ENCODE results near the gene ICA1L. TPM values are rescaled to one million over a fixed set of nuclear protein-coding genes. Genes with fewer than 3 reads are reported as not detected.

The ICA1L gene
- polyA plus RNA-seq, 1 of the 3 experiments (the other 2 are of a cell fraction), result 3.7 TPM

DNA sequence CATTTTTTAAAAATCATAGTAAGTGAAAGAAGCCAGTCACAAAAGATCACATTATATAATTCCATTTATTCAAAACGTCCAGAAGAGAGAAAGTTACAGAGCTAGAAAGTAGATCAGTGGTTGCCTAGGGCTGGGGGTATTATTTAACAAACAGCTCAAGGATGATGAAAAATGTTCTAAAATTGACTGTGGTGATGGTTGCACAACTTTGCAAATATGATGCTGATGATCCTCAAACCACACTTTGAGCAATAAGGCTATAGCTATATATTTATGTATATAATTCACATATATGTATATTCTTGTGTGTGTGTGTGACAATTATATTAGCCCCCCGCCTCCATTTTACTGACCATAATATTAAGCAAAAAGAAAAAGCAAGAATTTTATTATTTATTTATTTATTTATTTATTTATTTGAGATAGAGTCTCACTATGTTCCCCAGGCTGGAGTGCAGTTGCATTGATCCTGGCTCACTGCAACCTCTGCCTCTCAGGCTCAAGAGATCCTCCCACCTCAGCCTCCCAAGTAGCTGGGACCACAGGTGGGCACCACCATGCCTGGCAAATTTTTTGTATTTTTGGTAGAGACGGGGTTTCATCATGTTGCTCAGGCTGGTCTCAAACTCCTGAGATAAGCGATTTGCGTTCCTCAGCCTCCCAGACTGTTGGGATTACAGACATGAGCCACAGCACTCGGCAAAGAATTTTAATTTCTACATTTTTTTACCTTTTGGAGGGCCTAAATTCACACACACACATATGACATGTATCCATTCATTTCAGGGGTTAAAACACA lies 38.0 kb upstream of the ICA1L start:
- no peak overlapping the region for H3K27ac ChIP-seq (ENCODE audit: low read depth in 2 of 2, low read length in 1 of 2)
- H3K79me2 ChIP-seq (ENCODE audit: insufficient read depth), result peaks cover 72% of the 10 kb centered on the region
- H2AFZ ChIP-seq (ENCODE audit: low read depth), result no peak overlapping the region
- H3K27me3 ChIP-seq (ENCODE audit: insufficient read depth), result no peaks in the 10 kb centered on the region
- no peaks in the 10 kb centered on the region for H3K9me2 ChIP-seq
- 0 out of 4 replicates have a peak overlapping the region, but pooled peaks of 1 of the 2 experiments have one; percentile 22 for H3K4me3 ChIP-seq (ENCODE audit: low read depth in 2 of 2, low read length in 1 of 2)
- no peak for TF ChIP-seq CHD2 (IDR thresholded peaks at IDR 0.05; ENCODE audit: low read length, partially characterized antibody)
- no peak for TF ChIP-seq ELF1 (IDR thresholded peaks at IDR 0.05)
- TF ChIP-seq NFIC (IDR thresholded peaks at IDR 0.05; ENCODE audit: borderline replicate concordance), result no peak
- TF ChIP-seq TCF12 (IDR thresholded peaks at IDR 0.05), result no peak
- TF ChIP-seq RFX5 (IDR thresholded peaks at IDR 0.05; ENCODE audit: low read length), result no peak
- TF ChIP-seq GATA2 (CRISPR knock-in tag; IDR thresholded peaks at IDR 0.05), result no peak
- no peak for TF ChIP-seq SIN3A (IDR thresholded peaks at IDR 0.05; ENCODE audit: borderline replicate concordance, low read depth, low read length)
- TF ChIP-seq EZH2phosphoT487 (IDR thresholded peaks at IDR 0.05; ENCODE audit: borderline replicate concordance, low read depth), result no peak
- TF ChIP-seq, protein P1, sequence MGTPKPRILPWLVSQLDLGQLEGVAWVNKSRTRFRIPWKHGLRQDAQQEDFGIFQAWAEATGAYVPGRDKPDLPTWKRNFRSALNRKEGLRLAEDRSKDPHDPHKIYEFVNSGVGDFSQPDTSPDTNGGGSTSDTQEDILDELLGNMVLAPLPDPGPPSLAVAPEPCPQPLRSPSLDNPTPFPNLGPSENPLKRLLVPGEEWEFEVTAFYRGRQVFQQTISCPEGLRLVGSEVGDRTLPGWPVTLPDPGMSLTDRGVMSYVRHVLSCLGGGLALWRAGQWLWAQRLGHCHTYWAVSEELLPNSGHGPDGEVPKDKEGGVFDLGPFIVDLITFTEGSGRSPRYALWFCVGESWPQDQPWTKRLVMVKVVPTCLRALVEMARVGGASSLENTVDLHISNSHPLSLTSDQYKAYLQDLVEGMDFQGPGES (IDR thresholded peaks at IDR 0.05; ENCODE audit: low read depth, low read length), result no peak
- no peak for TF ChIP-seq TAF1 (IDR thresholded peaks at IDR 0.05; ENCODE audit: borderline replicate concordance, low read depth, low read length)
- no peak for TF ChIP-seq FOXJ3 (CRISPR knock-in tag; IDR thresholded peaks at IDR 0.05)
- TF ChIP-seq, protein P2, sequence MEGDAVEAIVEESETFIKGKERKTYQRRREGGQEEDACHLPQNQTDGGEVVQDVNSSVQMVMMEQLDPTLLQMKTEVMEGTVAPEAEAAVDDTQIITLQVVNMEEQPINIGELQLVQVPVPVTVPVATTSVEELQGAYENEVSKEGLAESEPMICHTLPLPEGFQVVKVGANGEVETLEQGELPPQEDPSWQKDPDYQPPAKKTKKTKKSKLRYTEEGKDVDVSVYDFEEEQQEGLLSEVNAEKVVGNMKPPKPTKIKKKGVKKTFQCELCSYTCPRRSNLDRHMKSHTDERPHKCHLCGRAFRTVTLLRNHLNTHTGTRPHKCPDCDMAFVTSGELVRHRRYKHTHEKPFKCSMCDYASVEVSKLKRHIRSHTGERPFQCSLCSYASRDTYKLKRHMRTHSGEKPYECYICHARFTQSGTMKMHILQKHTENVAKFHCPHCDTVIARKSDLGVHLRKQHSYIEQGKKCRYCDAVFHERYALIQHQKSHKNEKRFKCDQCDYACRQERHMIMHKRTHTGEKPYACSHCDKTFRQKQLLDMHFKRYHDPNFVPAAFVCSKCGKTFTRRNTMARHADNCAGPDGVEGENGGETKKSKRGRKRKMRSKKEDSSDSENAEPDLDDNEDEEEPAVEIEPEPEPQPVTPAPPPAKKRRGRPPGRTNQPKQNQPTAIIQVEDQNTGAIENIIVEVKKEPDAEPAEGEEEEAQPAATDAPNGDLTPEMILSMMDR (IDR thresholded peaks at IDR 0.05), result no peak
- no peak for TF ChIP-seq ZBTB33 (IDR thresholded peaks at IDR 0.05; ENCODE audit: borderline replicate concordance, low read depth)
- TF ChIP-seq, protein P3, sequence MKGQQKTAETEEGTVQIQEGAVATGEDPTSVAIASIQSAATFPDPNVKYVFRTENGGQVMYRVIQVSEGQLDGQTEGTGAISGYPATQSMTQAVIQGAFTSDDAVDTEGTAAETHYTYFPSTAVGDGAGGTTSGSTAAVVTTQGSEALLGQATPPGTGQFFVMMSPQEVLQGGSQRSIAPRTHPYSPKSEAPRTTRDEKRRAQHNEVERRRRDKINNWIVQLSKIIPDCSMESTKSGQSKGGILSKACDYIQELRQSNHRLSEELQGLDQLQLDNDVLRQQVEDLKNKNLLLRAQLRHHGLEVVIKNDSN (IDR thresholded peaks at IDR 0.05; ENCODE audit: borderline replicate concordance, low read depth), result no peak
- no peak for TF ChIP-seq RXRA (IDR thresholded peaks at IDR 0.05; ENCODE audit: borderline replicate concordance, low read depth)
- TF ChIP-seq RAD21 (IDR thresholded peaks at IDR 0.05; ENCODE audit: low read length), result no peak
- TF ChIP-seq MXI1 (IDR thresholded peaks at IDR 0.05; ENCODE audit: low read depth, low read length), result no peak
- no peak for TF ChIP-seq FOSL2 (IDR thresholded peaks at IDR 0.05; ENCODE audit: borderline replicate concordance, low read depth)
- no peak for TF ChIP-seq REST (IDR thresholded peaks at IDR 0.05; ENCODE audit: low read depth, low read length)
- WGBS (ENCODE audit: low lambda C conversion rate), result 96% methylated on average over 6 of the region's 6 CpGs
- H4K20me1 ChIP-seq (ENCODE audit: insufficient read depth), result no peaks in the 10 kb centered on the region
- no peak overlapping the region for H3K9ac ChIP-seq
- POLR2A ChIA-PET, result interaction anchor here (0.7 kb wide), 1 partner anchor 329 kb away, joined by 3 read pairs; no protein-coding TSS in a partner anchor
- H3K9me3 ChIP-seq, result 0 out of 2 replicates have a peak, but pooled peaks cover under 1% of the 10 kb centered on the region
- H3K4me2 ChIP-seq, result peak overlapping the region; percentile 79
- H3K4me1 ChIP-seq (ENCODE audit: control insufficient read depth in 1 of 2, insufficient read depth in 2 of 2, low read depth in 1 of 2, low read length in 1 of 2), result peaks cover 0 to 5% of the 10 kb centered on the region in 2 experiments; a peak in 3 of 4 replicates
- no peak for DNase-seq
- H3K36me3 ChIP-seq (replicated peaks in 1 of 2; ENCODE audit: control insufficient read depth in 1 of 2, insufficient read depth in 2 of 2, low read length in 1 of 2), result peaks cover 12 to 15% of the 10 kb centered on the region in 2 experiments
- H3F3A ChIP-seq (replicated peaks; ENCODE audit: insufficient read depth), result peaks cover 10% of the 10 kb centered on the region
- CTCF ChIA-PET, result interaction anchor here (0.6 to 1.1 kb wide), 2 partner anchors 16 to 343 kb away, joined by 3 read pairs; no protein-coding TSS in a partner anchor
